Measurements from ENCODE around the gene TAS2R20. TPM values are rescaled to one million over a fixed set of nuclear protein-coding genes. Genes with fewer than 3 reads are reported as not detected.

Gene TAS2R20
- total RNA-seq, 1 donor from 2014 or later: 1.1 TPM

GRCh38 chr12:10968765-10969456 is 29.2 kb downstream of the TAS2R20 start:
- Mint-ChIP-seq H3K27me3 (ENCODE audit: low read depth) (no peaks in the 10 kb centered on the region), H3K4me1 (no peaks in the 10 kb centered on the region), H3K36me3 (ENCODE audit: low read depth) (peaks cover 20% of the 10 kb centered on the region), H3K27ac (ENCODE audit: unreplicated experiment) (no peak overlapping the region), H3K9me3 (no peaks in the 10 kb centered on the region), H3K4me3 (no peak overlapping the region)
- no peak for DNase-seq (ENCODE audit: low read depth, low spot score)
- TF ChIP-seq, protein P1, sequence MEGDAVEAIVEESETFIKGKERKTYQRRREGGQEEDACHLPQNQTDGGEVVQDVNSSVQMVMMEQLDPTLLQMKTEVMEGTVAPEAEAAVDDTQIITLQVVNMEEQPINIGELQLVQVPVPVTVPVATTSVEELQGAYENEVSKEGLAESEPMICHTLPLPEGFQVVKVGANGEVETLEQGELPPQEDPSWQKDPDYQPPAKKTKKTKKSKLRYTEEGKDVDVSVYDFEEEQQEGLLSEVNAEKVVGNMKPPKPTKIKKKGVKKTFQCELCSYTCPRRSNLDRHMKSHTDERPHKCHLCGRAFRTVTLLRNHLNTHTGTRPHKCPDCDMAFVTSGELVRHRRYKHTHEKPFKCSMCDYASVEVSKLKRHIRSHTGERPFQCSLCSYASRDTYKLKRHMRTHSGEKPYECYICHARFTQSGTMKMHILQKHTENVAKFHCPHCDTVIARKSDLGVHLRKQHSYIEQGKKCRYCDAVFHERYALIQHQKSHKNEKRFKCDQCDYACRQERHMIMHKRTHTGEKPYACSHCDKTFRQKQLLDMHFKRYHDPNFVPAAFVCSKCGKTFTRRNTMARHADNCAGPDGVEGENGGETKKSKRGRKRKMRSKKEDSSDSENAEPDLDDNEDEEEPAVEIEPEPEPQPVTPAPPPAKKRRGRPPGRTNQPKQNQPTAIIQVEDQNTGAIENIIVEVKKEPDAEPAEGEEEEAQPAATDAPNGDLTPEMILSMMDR (conservative IDR thresholded peaks at IDR 0.05): no peak

- DNase-seq (ENCODE audit: low read depth, low spot score): no peak
- peaks cover 25% of the 10 kb centered on the region for H3K36me3 Mint-ChIP-seq (ENCODE audit: low read depth)
- peaks cover under 1% of the 10 kb centered on the region for H3K9me3 Mint-ChIP-seq
- no peak overlapping the region for H3K27ac Mint-ChIP-seq (ENCODE audit: unreplicated experiment)
- H3K4me3 Mint-ChIP-seq: no peak overlapping the region
- no peaks in the 10 kb centered on the region for H3K27me3 Mint-ChIP-seq (ENCODE audit: low read depth)
- TF ChIP-seq, protein P1 (conservative IDR thresholded peaks at IDR 0.05): no peak
- no peaks in the 10 kb centered on the region for H3K4me1 Mint-ChIP-seq
Observed at GRCh38 chr12:10967409-10967808, 30.7 kb downstream of the TAS2R20 start.

- DNase-seq (ENCODE audit: low read depth, low spot score): no peak
- Mint-ChIP-seq H3K27me3 (ENCODE audit: low read depth) (no peaks in the 10 kb centered on the region), H3K27ac (ENCODE audit: unreplicated experiment) (no peak overlapping the region), H3K4me1 (no peaks in the 10 kb centered on the region), H3K4me3 (no peak overlapping the region), H3K36me3 (ENCODE audit: low read depth) (peaks cover 31% of the 10 kb centered on the region), H3K9me3 (peaks cover 2% of the 10 kb centered on the region)
- TF ChIP-seq, protein P1 (conservative IDR thresholded peaks at IDR 0.05): no peak
Observed at GRCh38 chr12:10966314-10966713, 31.8 kb downstream of the TAS2R20 start.

DNA sequence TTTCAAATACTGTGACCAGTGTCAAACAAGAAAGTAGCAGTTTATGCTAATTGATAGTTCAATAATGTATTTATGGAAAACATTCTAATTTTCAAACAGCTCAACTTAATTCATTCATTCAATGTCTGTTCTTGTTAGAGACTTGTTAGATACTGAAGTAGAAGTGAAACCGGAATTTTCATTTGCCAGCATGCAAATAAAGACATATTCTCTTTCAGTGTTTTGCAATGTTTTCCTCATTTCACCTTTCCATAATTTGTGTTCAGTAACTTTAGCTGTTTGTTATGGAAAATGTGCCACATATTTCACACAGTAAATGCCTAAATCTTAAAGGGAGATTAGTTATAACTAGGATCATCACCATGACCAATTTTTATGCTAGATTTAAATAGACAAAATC is 32.6 kb downstream of the TAS2R20 start:
- Mint-ChIP-seq H3K4me3 (no peak overlapping the region), H3K36me3 (ENCODE audit: low read depth) (peaks cover 31% of the 10 kb centered on the region), H3K4me1 (no peaks in the 10 kb centered on the region), H3K9me3 (peaks cover 2% of the 10 kb centered on the region), H3K27me3 (ENCODE audit: low read depth) (no peaks in the 10 kb centered on the region), H3K27ac (ENCODE audit: unreplicated experiment) (no peak overlapping the region)
- TF ChIP-seq, protein P1 (conservative IDR thresholded peaks at IDR 0.05): no peak
- no peak for DNase-seq (ENCODE audit: low read depth, low spot score)

DNA sequence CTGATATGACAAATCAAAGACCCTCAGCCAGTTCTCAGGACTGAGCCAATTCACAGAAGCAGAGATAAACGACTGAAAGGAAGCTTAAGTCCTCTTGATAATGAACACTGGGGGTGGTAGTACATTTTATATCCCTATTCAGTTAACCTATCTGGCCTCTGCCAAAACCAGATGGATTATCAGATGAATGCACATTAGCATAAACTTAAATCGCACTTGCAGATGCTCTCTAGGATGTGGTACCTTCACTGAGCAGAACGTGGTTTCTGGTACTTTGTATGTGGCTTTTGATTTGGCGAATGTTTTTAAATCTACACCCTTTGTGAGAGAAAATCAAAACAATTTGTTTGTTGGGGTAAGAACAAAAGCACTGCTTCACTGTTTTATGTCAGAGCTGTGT is 37.9 kb downstream of the TAS2R20 start:
- no peaks in the 10 kb centered on the region for H3K4me1 Mint-ChIP-seq
- DNase-seq (ENCODE audit: low read depth, low spot score): no peak
- H3K27me3 Mint-ChIP-seq (ENCODE audit: low read depth): no peaks in the 10 kb centered on the region
- no peak overlapping the region for H3K27ac Mint-ChIP-seq (ENCODE audit: unreplicated experiment)
- H3K4me3 Mint-ChIP-seq: no peak overlapping the region
- TF ChIP-seq, protein P1 (conservative IDR thresholded peaks at IDR 0.05): no peak
- peaks cover 19% of the 10 kb centered on the region for H3K9me3 Mint-ChIP-seq
- H3K36me3 Mint-ChIP-seq (ENCODE audit: low read depth): peaks cover 46% of the 10 kb centered on the region

Data from neural crest cell (in vitro differentiated cells).